Spleen (tissue), 11 donors: ENCODE results near the gene LAMA4. TPM values are rescaled to one million over a fixed set of nuclear protein-coding genes. Genes with fewer than 3 reads are reported as not detected.

Experiments
- DNase-seq: peaks from one replicate; pipeline ENCODE4 v3.0.0-alpha.2; 2020
- H3K27ac ChIP-seq, 8 donors: fragments of 200-600 bp; sonication (generic) in 7 of 8; 1 replicate in 4 of 8; 2 replicates in 4 of 8; pipeline versions ENCODE4 v1.5.0 to v1.8.0; 2016 to 2021; ENCODE audit warnings: inconsistent platforms in 4 of 8, mild to moderate bottlenecking in 4 of 8, moderate library complexity in 1 of 8
- H3K27me3 ChIP-seq, 7 donors: fragments of 200-600 bp; sonication (generic) in 6 of 7; replicated peaks in 1 of 7; 1 replicate in 4 of 7; 2 replicates in 3 of 7; pipeline versions ENCODE4 v1.5.0 to v1.8.0; 2016 to 2021; ENCODE audit warnings: inconsistent platforms in 3 of 7, mild to moderate bottlenecking in 1 of 7
- H3K36me3 ChIP-seq, 6 donors: fragments of 200-600 bp; sonication (generic) in 5 of 6; 1 replicate in 4 of 6; 2 replicates in 2 of 6; pipeline versions ENCODE4 v1.5.0 to v1.8.0; 2016 to 2021; ENCODE audit warnings: inconsistent platforms in 2 of 6
- H3K4me1 ChIP-seq, 6 donors: fragments of 200-600 bp; sonication (generic) in 5 of 6; 1 replicate in 3 of 6; 2 replicates in 3 of 6; pipeline versions ENCODE4 v1.5.0 to v1.8.0; 2016 to 2021; ENCODE audit warnings: inconsistent platforms in 3 of 6
- H3K4me3 ChIP-seq, 8 donors: fragments of 200-600 bp; sonication (generic) in 7 of 8; 1 replicate in 4 of 8; 2 replicates in 4 of 8; pipeline versions ENCODE4 v1.5.0 to v1.8.0; 2016 to 2021; ENCODE audit warnings: inconsistent platforms in 4 of 8, mild to moderate bottlenecking in 4 of 8, moderate library complexity in 2 of 8
- H3K9me3 ChIP-seq, 8 donors: fragments of 200-600 bp; sonication (generic) in 7 of 8; 1 replicate in 4 of 8; 2 replicates in 4 of 8; pipeline versions ENCODE4 v1.5.0 to v1.8.0; 2016 to 2021; ENCODE audit warnings: inconsistent platforms in 4 of 8
- POLR2A ChIP-seq, 3 donors: fragments of 450-650 bp; IDR thresholded peaks; one replicate each; pipeline ENCODE4 v1.5.1; 2017; ENCODE audit warnings: antibody characterized with exemption in 3 of 3, mild to moderate bottlenecking in 1 of 3
- POLR2AphosphoS5 ChIP-seq, 3 donors: sonication (generic); formaldehyde crosslinking; IDR thresholded peaks; one replicate each; pipeline ENCODE4 v1.5.1; 2017; ENCODE audit warnings: antibody characterized with exemption in 3 of 3
- WGBS, 5 donors: extraction: QIAGEN DNeasy Blood & Tissue Kit in 3 of 5; methylation state at CpG; one replicate each; pipeline versions ENCODE4 v1.1.5 to v1.1.7; 2013 to 2018; 5-methylcytosine and 5-hydroxymethylcytosine counted together
- intact Hi-C: fragments of 100-400 bp; cut with DNase I; formaldehyde crosslinking; loops from one replicate; pipeline ENCODE4 v1.15.0; 2023; ENCODE audit warnings: low total_unique reads
- polyA plus RNA-seq, 3 donors: library from polyadenylated mRNA; stranded (reverse); fragments of 200-250 nt; gene quantifications; one replicate each; pipeline ENCODE4 v1.2.1, GENCODE V29; 2013
- total RNA-seq, 7 donors: library from RNA; depleted of rRNA in 3 of 7; stranded (reverse); fragments of >200 nt in 3 of 7; fragmentation: NEBNext Ultra II Directional in 4 of 7; extraction: Animal tissue kit (Norgen Biotek cat#: 25700) in 4 of 7; gene quantifications; one replicate each; pipeline versions ENCODE4 v1.1.0 to v1.2.1, GENCODE V29; 2016 to 2021
- TF ChIP-seq, protein P1 (sequence below), 11 experiments: fragments of 200-600 bp in 7 of 11; fragments of 450-650 bp in 4 of 11; sonication (generic) in 4 of 11; IDR thresholded peaks in 8 of 11; conservative IDR thresholded peaks in 3 of 11; 1 replicate in 7 of 11; 2 replicates in 4 of 11; pipeline versions ENCODE4 v1.4.0 to v1.8.0; 2016 to 2021; ENCODE audit warnings: antibody characterized with exemption in 11 of 11, inconsistent platforms in 4 of 11, mild to moderate bottlenecking in 1 of 11
- donor health status: healthy with polysubstance abuse.
- donor health status: DM: no; HTN: no; CAD: no; lungs with moderate emphysema.
- donor health status: DM: no; HTN: no; CAD: no.
- donor health status: Bipolar disorder and iron deficiency.
- donor health status: healthy.
- donor health status: DM: no; HTN: no; CAD: no.
- donor health status: DM: yes; HTN: yes; CAD: no.

The LAMA4 gene
- total and polyA plus RNA-seq, 10 donors, result 0.76 to 3.7 (median 2.5) TPM

- Histone ChIP-seq H3K27me3 (no peaks in the 10 kb centered on the region), H3K36me3 (no peaks in the 10 kb centered on the region), H3K4me1 (peaks cover 0 to 2% (median 0%) of the 10 kb centered on the region in 6 donors), H3K27ac (no peak overlapping the region), H3K9me3 (no peaks in the 10 kb centered on the region), H3K4me3 (no peak overlapping the region)
- WGBS, 5 donors, result 80 to 92% (median 86%) methylated on average over 5 of the region's 5 CpGs
- no peak for DNase-seq
- TF ChIP-seq POLR2AphosphoS5 (IDR thresholded peaks at IDR 0.05), result no peak
- no peak for TF ChIP-seq POLR2A (IDR thresholded peaks at IDR 0.05)
- TF ChIP-seq, protein P1, sequence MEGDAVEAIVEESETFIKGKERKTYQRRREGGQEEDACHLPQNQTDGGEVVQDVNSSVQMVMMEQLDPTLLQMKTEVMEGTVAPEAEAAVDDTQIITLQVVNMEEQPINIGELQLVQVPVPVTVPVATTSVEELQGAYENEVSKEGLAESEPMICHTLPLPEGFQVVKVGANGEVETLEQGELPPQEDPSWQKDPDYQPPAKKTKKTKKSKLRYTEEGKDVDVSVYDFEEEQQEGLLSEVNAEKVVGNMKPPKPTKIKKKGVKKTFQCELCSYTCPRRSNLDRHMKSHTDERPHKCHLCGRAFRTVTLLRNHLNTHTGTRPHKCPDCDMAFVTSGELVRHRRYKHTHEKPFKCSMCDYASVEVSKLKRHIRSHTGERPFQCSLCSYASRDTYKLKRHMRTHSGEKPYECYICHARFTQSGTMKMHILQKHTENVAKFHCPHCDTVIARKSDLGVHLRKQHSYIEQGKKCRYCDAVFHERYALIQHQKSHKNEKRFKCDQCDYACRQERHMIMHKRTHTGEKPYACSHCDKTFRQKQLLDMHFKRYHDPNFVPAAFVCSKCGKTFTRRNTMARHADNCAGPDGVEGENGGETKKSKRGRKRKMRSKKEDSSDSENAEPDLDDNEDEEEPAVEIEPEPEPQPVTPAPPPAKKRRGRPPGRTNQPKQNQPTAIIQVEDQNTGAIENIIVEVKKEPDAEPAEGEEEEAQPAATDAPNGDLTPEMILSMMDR (IDR thresholded peaks at IDR 0.05 in 8 of 11, conservative IDR thresholded peaks at IDR 0.05 in 3 of 11), result no peak
- intact Hi-C loops, result no loop called here
Observed at GRCh38 chr6:112150363-112150762, 104.0 kb downstream of the LAMA4 start.

DNA sequence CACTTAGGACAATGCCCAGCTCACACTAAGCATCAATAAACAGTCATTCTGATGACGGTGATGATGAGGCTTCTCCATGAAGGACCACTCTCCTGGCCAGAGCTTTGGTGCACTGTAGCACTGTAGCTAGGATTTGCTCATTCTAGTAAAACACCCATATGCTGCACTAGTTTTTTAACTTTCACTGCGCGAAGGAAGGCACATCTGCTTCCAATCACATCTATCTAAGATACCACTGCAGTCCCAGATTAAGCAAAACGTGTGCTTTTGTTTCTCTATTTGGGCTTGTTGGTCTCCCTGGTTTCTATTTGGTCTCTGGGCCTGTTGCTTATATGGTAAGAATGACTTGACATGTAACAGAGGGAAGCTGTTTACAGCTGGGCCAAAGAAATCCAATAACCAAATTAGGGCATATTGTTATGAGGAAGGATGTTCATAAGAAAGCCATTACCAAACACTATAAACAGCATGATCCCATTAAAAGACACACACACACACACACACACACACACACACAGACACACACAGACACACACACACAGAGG, 104.6 kb downstream of the LAMA4 start:
- DNase-seq, result no peak
- Histone ChIP-seq H3K4me3 (no peak overlapping the region), H3K27ac (no peak overlapping the region), H3K36me3 (no peaks in the 10 kb centered on the region), H3K27me3 (no peaks in the 10 kb centered on the region), H3K4me1 (no peaks in the 10 kb centered on the region), H3K9me3 (no peaks in the 10 kb centered on the region)
- WGBS, 5 donors, result 85 to 93% (median 89%) methylated on average over 4 of the region's 4 CpGs
- intact Hi-C loops, result no loop called here
- TF ChIP-seq POLR2A (IDR thresholded peaks at IDR 0.05), result no peak
- TF ChIP-seq, protein P1 (IDR thresholded peaks at IDR 0.05 in 8 of 11, conservative IDR thresholded peaks at IDR 0.05 in 3 of 11), result no peak
- TF ChIP-seq POLR2AphosphoS5 (IDR thresholded peaks at IDR 0.05), result no peak

DNA sequence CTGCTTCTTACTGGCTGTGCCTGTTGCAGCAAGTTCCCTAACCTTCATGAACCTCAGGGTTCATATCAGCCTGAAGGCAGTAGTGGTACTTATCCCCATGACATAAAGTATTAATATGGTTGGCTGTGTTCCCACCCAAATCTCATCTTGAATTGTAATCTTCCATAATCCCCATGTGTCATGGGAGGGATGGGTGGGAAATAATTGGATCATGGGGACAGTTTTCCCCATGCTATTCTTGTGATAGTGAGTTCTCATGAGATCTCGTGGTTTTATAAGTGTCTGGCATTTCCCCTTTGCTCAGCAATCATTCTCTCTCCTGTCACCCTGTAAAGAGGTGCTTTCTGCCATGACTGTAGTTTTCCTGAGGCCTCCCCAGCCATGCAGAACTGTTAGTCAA, 105.1 kb downstream of the LAMA4 start:
- 12 to 47% (median 32%) methylated on average over 1 of the region's 1 CpG for WGBS, 5 donors
- no peak for DNase-seq
- Histone ChIP-seq H3K36me3 (no peaks in the 10 kb centered on the region), H3K27ac (no peak overlapping the region), H3K27me3 (no peaks in the 10 kb centered on the region), H3K4me3 (no peak overlapping the region), H3K4me1 (no peaks in the 10 kb centered on the region), H3K9me3 (no peaks in the 10 kb centered on the region)
- intact Hi-C loops, result no loop called here
- no peak for TF ChIP-seq POLR2AphosphoS5 (IDR thresholded peaks at IDR 0.05)
- TF ChIP-seq, protein P1 (IDR thresholded peaks at IDR 0.05 in 8 of 11, conservative IDR thresholded peaks at IDR 0.05 in 3 of 11), result no peak
- no peak for TF ChIP-seq POLR2A (IDR thresholded peaks at IDR 0.05)

- Histone ChIP-seq H3K27ac (no peak overlapping the region), H3K4me3 (no peak overlapping the region), H3K4me1 (no peaks in the 10 kb centered on the region), H3K27me3 (no peaks in the 10 kb centered on the region), H3K9me3 (no peaks in the 10 kb centered on the region), H3K36me3 (no peaks in the 10 kb centered on the region)
- intact Hi-C loops, result no loop called here
- TF ChIP-seq POLR2AphosphoS5 (IDR thresholded peaks at IDR 0.05), result no peak
- no peak for TF ChIP-seq POLR2A (IDR thresholded peaks at IDR 0.05)
- TF ChIP-seq, protein P1 (IDR thresholded peaks at IDR 0.05 in 8 of 11, conservative IDR thresholded peaks at IDR 0.05 in 3 of 11), result no peak
- no peak for DNase-seq
- WGBS, 5 donors, result 89 to 97% (median 95%) methylated on average over 6 of the region's 6 CpGs
Observed at GRCh38 chr6:112148103-112148502, 106.3 kb downstream of the LAMA4 start.
